HCT116 (cell line): ENCODE data around the gene C19orf25. TPM values are rescaled to one million over a fixed set of nuclear protein-coding genes. Genes with fewer than 3 reads are reported as not detected.

Experiments
- ATAC-seq: fragments of 200-7000 bp; cut with Tn5 transposase; 2 replicates; pipeline ENCODE4 v1.9.1; 2020; ENCODE audit warnings: mild to moderate bottlenecking, moderate library complexity
- BruUV-seq: library from RNA; stranded (reverse); fragments of 400-500 nt; replicated peaks from 2 replicates; lab custom pipeline; 2021; lab: Mats Ljungman, UMichigan
- CTCF ChIA-PET: fragments of 300-600 bp; sonication (Branson Sonifier 250); formaldehyde crosslinking; loops from one replicate; lab custom pipeline; 2021; ENCODE audit warnings: antibody characterized with exemption; lab: Charles Lee
- POLR2A ChIA-PET: fragments of 300-600, 350-600 bp; sonication (Branson Sonifier 250); formaldehyde crosslinking; loops from one replicate; lab custom pipeline; 2021; ENCODE audit warnings: antibody characterized with exemption; lab: Charles Lee
- RAD21 ChIA-PET, 2 experiments: fragments of 300-600 bp; sonication (Branson Sonifier 250); formaldehyde crosslinking; loops; one replicate each; lab custom pipeline; 2023; ENCODE audit warnings: low total read pairs in 2 of 2; ENCODE audit not compliant: uncharacterized antibody in 2 of 2, unreplicated experiment in 2 of 2, low non-redundant PET in 1 of 2; lab: Charles Lee
- DNase-seq: peaks from one replicate; pipeline ENCODE4 v3.0.0-alpha.2; 2010; ENCODE audit warnings: low read depth, low spot score
- H2AFZ ChIP-seq: fragments of 200-600 bp; shearing (Covaris generic), sonication (generic); 2 replicates; pipeline ENCODE4 v1.6.1; 2017; ENCODE audit warnings: low read depth, mixed run types, mixed read lengths, antibody characterized with exemption, low read length; ENCODE audit not compliant: poor library complexity, severe bottlenecking
- H3K27ac ChIP-seq: 2 replicates; pipeline ENCODE4 v1.5.1; 2012; ENCODE audit warnings: low read depth, low read length
- H3K27me3 ChIP-seq: fragments of 200-600 bp; sonication (generic); 2 replicates; pipeline ENCODE4 v1.6.1; 2016; ENCODE audit warnings: mixed run types, low read length, mixed read lengths; ENCODE audit not compliant: insufficient read depth
- H3K36me3 ChIP-seq, 2 experiments: fragments of 200-500 bp in 1 of 2; fragments of 200-600 bp in 1 of 2; sonication (Bioruptor generic) in 1 of 2; sonication (generic) in 1 of 2; 2 replicates each; pipeline versions ENCODE4 v1.5.1 to v1.6.1; 2014 to 2016; ENCODE audit warnings: low read length in 2 of 2, inconsistent platforms in 1 of 2, mixed read lengths in 1 of 2, mixed run types in 1 of 2; ENCODE audit not compliant: insufficient read depth in 2 of 2, control insufficient read depth in 1 of 2
- H3K4me1 ChIP-seq, 2 experiments: fragments of 200-600 bp in 1 of 2; sonication (generic) in 1 of 2; 2 replicates each; pipeline versions ENCODE4 v1.5.1 to v1.6.1; 2012 to 2017; ENCODE audit warnings: low read length in 2 of 2, inconsistent platforms in 1 of 2, mild to moderate bottlenecking in 1 of 2, mixed read lengths in 1 of 2, mixed run types in 1 of 2, moderate library complexity in 1 of 2; ENCODE audit not compliant: insufficient read depth in 2 of 2, control insufficient read depth in 1 of 2
- H3K4me2 ChIP-seq: fragments of 200-600 bp; sonication (generic); 2 replicates; pipeline ENCODE4 v1.6.1; 2017; ENCODE audit warnings: mixed run types, low read length, mixed read lengths
- H3K4me3 ChIP-seq, 2 experiments: fragments of 200-600 bp in 1 of 2; sonication (generic) in 1 of 2; replicated peaks in 1 of 2; 2 replicates each; pipeline ENCODE4 v1.5.1; 2011 to 2016; ENCODE audit warnings: low read length in 2 of 2, control low read depth in 1 of 2, low read depth in 1 of 2, mild to moderate bottlenecking in 1 of 2, mixed read lengths in 1 of 2, mixed run types in 1 of 2
- H3K79me2 ChIP-seq: fragments of 200-600 bp; sonication (generic); 2 replicates; pipeline ENCODE4 v1.6.1; 2017; ENCODE audit warnings: mild to moderate bottlenecking, mixed run types, low read length, moderate library complexity, mixed read lengths; ENCODE audit not compliant: insufficient read depth
- H3K9ac ChIP-seq: fragments of 200-600 bp; sonication (generic); 2 replicates; pipeline ENCODE4 v1.6.1; 2016; ENCODE audit warnings: low read length, mixed read lengths
- H3K9me2 ChIP-seq: fragments of 200-600 bp; sonication (generic), shearing (Covaris generic); 2 replicates; pipeline ENCODE4 v1.6.1; 2017; ENCODE audit warnings: mixed run types, mild to moderate bottlenecking, moderate library complexity; ENCODE audit not compliant: insufficient read depth
- H3K9me3 ChIP-seq, 2 experiments: fragments of 200-500 bp in 1 of 2; fragments of 200-600 bp in 1 of 2; sonication (Bioruptor generic) in 1 of 2; sonication (generic) in 1 of 2; 2 replicates each; pipeline ENCODE4 v1.6.1; 2014 to 2017; ENCODE audit warnings: low read length in 2 of 2, mixed read lengths in 2 of 2, inconsistent platforms in 1 of 2, low read depth in 1 of 2, mild to moderate bottlenecking in 1 of 2, mixed run types in 1 of 2, moderate library complexity in 1 of 2; ENCODE audit not compliant: control insufficient read depth in 1 of 2, insufficient read depth in 1 of 2
- H4K20me1 ChIP-seq: fragments of 200-600 bp; sonication (generic), shearing (Covaris generic); 2 replicates; pipeline ENCODE4 v1.6.1; 2017; ENCODE audit warnings: mixed run types, mild to moderate bottlenecking, moderate library complexity; ENCODE audit not compliant: insufficient read depth
- EGR1 ChIP-seq: IDR thresholded peaks from 2 replicates; pipeline ENCODE4 v1.6.1; 2012; ENCODE audit warnings: low read depth
- ELF1 ChIP-seq: IDR thresholded peaks from 2 replicates; pipeline ENCODE4 v1.6.1; 2012; ENCODE audit warnings: low read depth, borderline replicate concordance
- EZH2 ChIP-seq: fragments of 200-600 bp; sonication (generic); IDR thresholded peaks from 2 replicates; pipeline ENCODE4 v1.6.1; 2017; ENCODE audit warnings: antibody characterized with exemption, mixed run types
- EZH2phosphoT487 ChIP-seq: fragments of 200-600 bp; IDR thresholded peaks from 2 replicates; pipeline ENCODE4 v1.6.1; 2018; ENCODE audit warnings: antibody characterized with exemption, borderline replicate concordance
- RAD21 ChIP-seq: IDR thresholded peaks from 2 replicates; pipeline ENCODE4 v1.6.1; 2012; ENCODE audit warnings: low read depth, mild to moderate bottlenecking
- SIN3A ChIP-seq: IDR thresholded peaks from 2 replicates; pipeline ENCODE4 v1.6.1; 2012; ENCODE audit warnings: low read depth
- SRF ChIP-seq: IDR thresholded peaks from 2 replicates; pipeline ENCODE4 v1.6.1; 2012; ENCODE audit warnings: low read depth
- YY1 ChIP-seq: IDR thresholded peaks from 2 replicates; pipeline ENCODE4 v1.6.1; 2011; ENCODE audit warnings: low read length, low read depth, moderate library complexity, mild to moderate bottlenecking; ENCODE audit not compliant: insufficient replicate concordance; ENCODE audit errors: extremely low read depth
- ZFX ChIP-seq: fragments of 450-650 bp; IDR thresholded peaks from 2 replicates; pipeline ENCODE4 v1.6.1; 2017
- intact Hi-C: fragments of 100-400 bp; cut with micrococcal nuclease; formaldehyde crosslinking; loops from 2 replicates; pipeline ENCODE4 v1.10.0; 2022
- total RNA-seq: library from RNA; stranded (reverse); gene quantifications from one replicate; pipeline ENCODE4 v1.2.1, GENCODE V29; 2021; ENCODE audit not compliant: unreplicated experiment
- TF ChIP-seq, protein P1 (sequence below), 3 experiments: fragments of 200-600 bp in 1 of 3; sonication (generic) in 1 of 3; IDR thresholded peaks in 2 of 3; conservative IDR thresholded peaks in 1 of 3; 2 replicates each; pipeline ENCODE4 v1.5.1; 2012 to 2017; ENCODE audit warnings: low read depth in 2 of 3, low read length in 2 of 3, antibody characterized with exemption in 1 of 3, borderline replicate concordance in 1 of 3, control low read depth in 1 of 3, mild to moderate bottlenecking in 1 of 3, mixed read lengths in 1 of 3, mixed run types in 1 of 3, moderate library complexity in 1 of 3; ENCODE audit not compliant: insufficient read depth in 1 of 3
- TF ChIP-seq, protein P2 (sequence below): IDR thresholded peaks from 2 replicates; pipeline ENCODE4 v1.6.1; 2012

The C19orf25 gene
- total RNA-seq, 1 experiment from 2014 or later: 48.8 TPM

DNA sequence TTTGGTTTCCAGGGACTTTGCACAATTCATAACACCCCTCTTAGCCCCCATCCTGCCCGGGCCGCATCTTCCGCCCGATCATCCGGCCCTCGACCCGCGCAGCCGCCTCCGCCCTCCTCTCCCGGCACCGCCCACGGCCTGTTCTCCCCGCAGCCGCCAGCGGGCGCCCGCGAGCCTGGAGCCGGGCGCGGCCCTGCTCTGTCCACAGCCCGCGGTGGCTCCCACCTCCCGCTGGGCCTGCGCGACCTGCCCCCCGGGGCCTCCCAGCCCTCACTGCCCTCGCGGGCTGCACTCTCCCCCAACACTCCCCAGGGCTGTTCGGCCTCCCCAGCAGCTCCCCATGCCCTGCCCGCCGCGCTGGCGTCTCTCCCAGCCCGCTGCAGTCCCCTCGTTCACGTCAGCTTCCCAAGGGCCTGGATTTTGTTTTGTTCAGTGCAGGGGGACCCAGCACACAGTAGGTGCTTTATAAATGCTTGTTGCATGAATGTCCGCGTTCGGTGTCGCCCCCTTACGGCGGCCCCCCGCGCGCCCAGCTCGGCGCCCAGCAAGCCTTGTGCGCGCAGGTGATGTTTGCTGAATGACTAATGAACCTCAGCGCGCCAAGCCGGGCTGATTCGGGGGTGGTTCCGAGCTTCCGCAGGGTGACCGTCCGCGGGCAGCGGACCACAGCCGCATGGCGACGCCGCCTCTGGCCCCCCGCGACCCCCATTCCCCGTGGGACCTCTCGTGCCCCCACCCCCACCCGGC lies 33.7 kb downstream of the C19orf25 start:
- Histone ChIP-seq H3K9me3 (no peaks in the 10 kb centered on the region), H3K4me1 (peaks cover 43 to 66% of the 10 kb centered on the region in 2 experiments), H3K27ac (peak overlapping the region; percentile 82), H4K20me1 (peaks cover 17% of the 10 kb centered on the region; the same call in 1 of the 2 replicates), H3K4me2 (peak overlapping the region; percentile 99), H3K9me2 (no peaks in the 10 kb centered on the region), H3K9ac (peak overlapping the region; percentile 71), H3K27me3 (no peaks in the 10 kb centered on the region; the same call in 1 of the 2 replicates), H3K36me3 (peaks cover 10 to 20% of the 10 kb centered on the region in 2 experiments), H3K4me3 (peak overlapping the region; percentile 48 to 62), H2AFZ (no peak overlapping the region), H3K79me2 (peaks cover 23% of the 10 kb centered on the region)
- RAD21 ChIA-PET: interaction anchor here in 1 of 2 experiments (0.6 to 1.3 kb wide), 2 partner anchors 10 to 166 kb away, joined by 3 to 4 read pairs; no protein-coding TSS in a partner anchor
- no TSS peak for BruUV-seq
- intact Hi-C loops: no loop called here
- POLR2A ChIA-PET: interaction anchor here (0.8 to 3.0 kb wide), 5 partner anchors 9 to 177 kb away, joined by 3 to 28 read pairs (median 3); partner anchors contain the start of gene REEP6
- TF ChIP-seq ELF1 (no peak), EZH2 (no peak), YY1 (peak; percentile 23), EZH2phosphoT487 (no peak), EGR1 (peak; percentile 94), ZFX (0 out of 2 replicates have a peak, but pooled peaks have one; percentile 39), RAD21 (peak; percentile 59), SIN3A (no peak), SRF (no peak)
- TF ChIP-seq, protein P1, sequence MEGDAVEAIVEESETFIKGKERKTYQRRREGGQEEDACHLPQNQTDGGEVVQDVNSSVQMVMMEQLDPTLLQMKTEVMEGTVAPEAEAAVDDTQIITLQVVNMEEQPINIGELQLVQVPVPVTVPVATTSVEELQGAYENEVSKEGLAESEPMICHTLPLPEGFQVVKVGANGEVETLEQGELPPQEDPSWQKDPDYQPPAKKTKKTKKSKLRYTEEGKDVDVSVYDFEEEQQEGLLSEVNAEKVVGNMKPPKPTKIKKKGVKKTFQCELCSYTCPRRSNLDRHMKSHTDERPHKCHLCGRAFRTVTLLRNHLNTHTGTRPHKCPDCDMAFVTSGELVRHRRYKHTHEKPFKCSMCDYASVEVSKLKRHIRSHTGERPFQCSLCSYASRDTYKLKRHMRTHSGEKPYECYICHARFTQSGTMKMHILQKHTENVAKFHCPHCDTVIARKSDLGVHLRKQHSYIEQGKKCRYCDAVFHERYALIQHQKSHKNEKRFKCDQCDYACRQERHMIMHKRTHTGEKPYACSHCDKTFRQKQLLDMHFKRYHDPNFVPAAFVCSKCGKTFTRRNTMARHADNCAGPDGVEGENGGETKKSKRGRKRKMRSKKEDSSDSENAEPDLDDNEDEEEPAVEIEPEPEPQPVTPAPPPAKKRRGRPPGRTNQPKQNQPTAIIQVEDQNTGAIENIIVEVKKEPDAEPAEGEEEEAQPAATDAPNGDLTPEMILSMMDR (IDR thresholded peaks at IDR 0.05 in 2 of 3, conservative IDR thresholded peaks at IDR 0.05 in 1 of 3; ENCODE audit: borderline replicate concordance in 1 of 3, insufficient read depth in 1 of 3, low read depth in 2 of 3, low read length in 2 of 3): peak; percentile 77 to 88 (median 77)
- TF ChIP-seq, protein P2, sequence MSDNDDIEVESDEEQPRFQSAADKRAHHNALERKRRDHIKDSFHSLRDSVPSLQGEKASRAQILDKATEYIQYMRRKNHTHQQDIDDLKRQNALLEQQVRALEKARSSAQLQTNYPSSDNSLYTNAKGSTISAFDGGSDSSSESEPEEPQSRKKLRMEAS: 0 out of 2 replicates have a peak, but pooled peaks have one; percentile 10
- ATAC-seq (peak; percentile 75), DNase-seq (no peak)
- CTCF ChIA-PET: interaction anchor here (0.9 to 3.0 kb wide), 7 partner anchors 9 to 381 kb away, joined by 3 to 49 read pairs (median 4); no protein-coding TSS in a partner anchor
